Stomach (tissue), 9 donors: ENCODE data around the gene GLUD1. TPM values are rescaled to one million over a fixed set of nuclear protein-coding genes. Genes with fewer than 3 reads are reported as not detected.
"Not testable (repeated sequence)": the region's sequence is repeated elsewhere in the genome, so short reads cannot be mapped to it uniquely, and the experiment has no call there.

Source experiments
- DNase-seq, 2 donors: peaks; one replicate each; pipeline versions ENCODE4 v3.0.0 to v3.0.0-alpha.2; 2013 to 2019
- H3K27ac ChIP-seq, 5 donors: fragments of 200-600 bp in 4 of 5; sonication (generic) in 4 of 5; one replicate each; pipeline ENCODE4 v1.5.1; 2013 to 2019; ENCODE audit warnings: mild to moderate bottlenecking in 1 of 5, moderate library complexity in 1 of 5
- H3K27me3 ChIP-seq, 3 donors: fragments of 200-600 bp; sonication (generic); one replicate each; pipeline ENCODE4 v1.5.1; 2017 to 2019; ENCODE audit warnings: mixed run types in 1 of 3
- H3K36me3 ChIP-seq, 4 donors: fragments of 200-600 bp; sonication (generic); 1 replicate in 3 of 4; 2 replicates in 1 of 4; pipeline ENCODE4 v1.5.1; 2016 to 2019
- H3K4me1 ChIP-seq, 4 donors: fragments of 200-600 bp; sonication (generic); one replicate each; pipeline ENCODE4 v1.5.1; 2016 to 2019
- H3K4me3 ChIP-seq, 4 donors: fragments of 200-600 bp; sonication (generic) in 3 of 4; one replicate each; pipeline ENCODE4 v1.5.1; 2016 to 2019; ENCODE audit warnings: mild to moderate bottlenecking in 1 of 4
- H3K9me3 ChIP-seq, 4 donors: fragments of 200-600 bp; sonication (generic); one replicate each; pipeline ENCODE4 v1.5.1; 2016 to 2019
- EP300 ChIP-seq: sonication (generic); formaldehyde crosslinking; IDR thresholded peaks from one replicate; pipeline ENCODE4 v1.6.1; 2017; ENCODE audit warnings: antibody characterized with exemption
- POLR2A ChIP-seq, 4 donors: fragments of 450-650 bp; IDR thresholded peaks; one replicate each; pipeline ENCODE4 v1.6.1; 2016; ENCODE audit warnings: antibody characterized with exemption in 4 of 4, control low read depth in 2 of 4, mild to moderate bottlenecking in 1 of 4, moderate library complexity in 1 of 4
- POLR2AphosphoS5 ChIP-seq, 3 donors: sonication (generic); formaldehyde crosslinking; IDR thresholded peaks; one replicate each; pipeline ENCODE4 v1.6.1; 2016; ENCODE audit warnings: antibody characterized with exemption in 3 of 3
- WGBS, 5 donors: extraction: QIAGEN DNeasy Blood & Tissue Kit in 3 of 5; methylation state at CpG; one replicate each; pipeline versions ENCODE4 v1.1.5 to v1.1.7; 2013 to 2018; 5-methylcytosine and 5-hydroxymethylcytosine counted together
- intact Hi-C: fragments of 100-400 bp; cut with DNase I; formaldehyde crosslinking; loops from one replicate; pipeline ENCODE4 v1.15.1; 2023; ENCODE audit warnings: low total_unique reads
- polyA plus RNA-seq, 3 donors: library from polyadenylated mRNA; stranded (reverse); fragments of 200-250 nt; gene quantifications; one replicate each; pipeline ENCODE4 v1.2.3, GENCODE V29; 2013
- total RNA-seq, 5 donors: library from RNA; depleted of rRNA; stranded (reverse); fragments of >200 nt; gene quantifications; one replicate each; pipeline versions ENCODE4 v1.1.0 to v1.2.3, GENCODE V29; 2014 to 2016
- TF ChIP-seq, protein P1 (sequence below), 7 experiments: fragments of 450-650 bp in 4 of 7; fragments of 200-600 bp in 3 of 7; sonication (generic) in 3 of 7; IDR thresholded peaks; one replicate each; pipeline ENCODE4 v1.5.1; 2016 to 2019; ENCODE audit warnings: antibody characterized with exemption in 7 of 7, control low read depth in 2 of 7, mild to moderate bottlenecking in 1 of 7
- donor health status: healthy with polysubstance abuse.
- donor health status: Bipolar disorder and iron deficiency.
- donor health status: healthy.

The GLUD1 gene
- total and polyA plus RNA-seq, 8 donors = 50.6 to 260 (median 66.2) TPM

DNA sequence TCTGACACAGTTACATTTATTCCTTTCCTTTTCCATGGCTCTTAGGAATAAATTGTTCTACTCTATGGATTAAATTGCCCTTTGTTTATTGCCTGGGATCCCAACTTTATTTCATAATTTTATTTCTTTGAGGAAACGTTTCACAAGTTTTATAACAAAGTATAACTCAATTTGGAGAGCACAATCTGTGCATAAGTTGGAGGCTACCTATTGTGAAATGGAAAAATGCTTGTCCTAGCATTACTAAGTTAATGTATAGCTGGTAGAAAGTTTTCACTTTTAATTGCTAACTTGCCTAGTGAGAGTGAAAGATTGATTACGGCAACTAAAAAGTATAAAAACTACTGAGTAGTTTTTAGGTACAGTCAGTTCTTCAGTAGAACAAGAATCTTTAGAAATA, 32.4 kb upstream of the GLUD1 start:
- DNase-seq, H3K4me1 ChIP-seq, intact Hi-C loops, H3K36me3 ChIP-seq, H3K27ac ChIP-seq, H3K4me3 ChIP-seq, H3K9me3 ChIP-seq, H3K27me3 ChIP-seq: not testable (repeated sequence)
- 79 to 100% (median 94%) methylated on average over 1 to 2 of the region's 2 CpGs; no CpG with 5 or more reads in 1 of the 5 donors for WGBS, 5 donors

- H3K27me3 ChIP-seq, H3K9me3 ChIP-seq, DNase-seq, H3K4me1 ChIP-seq, H3K4me3 ChIP-seq, H3K36me3 ChIP-seq, H3K27ac ChIP-seq, intact Hi-C loops: not testable (repeated sequence)
- WGBS, 5 donors = 54 to 73% (median 59%) methylated on average over 3 of the region's 4 CpGs
Observed at GRCh38 chr10:87123351-87123750, 28.7 kb upstream of the GLUD1 start.

DNA sequence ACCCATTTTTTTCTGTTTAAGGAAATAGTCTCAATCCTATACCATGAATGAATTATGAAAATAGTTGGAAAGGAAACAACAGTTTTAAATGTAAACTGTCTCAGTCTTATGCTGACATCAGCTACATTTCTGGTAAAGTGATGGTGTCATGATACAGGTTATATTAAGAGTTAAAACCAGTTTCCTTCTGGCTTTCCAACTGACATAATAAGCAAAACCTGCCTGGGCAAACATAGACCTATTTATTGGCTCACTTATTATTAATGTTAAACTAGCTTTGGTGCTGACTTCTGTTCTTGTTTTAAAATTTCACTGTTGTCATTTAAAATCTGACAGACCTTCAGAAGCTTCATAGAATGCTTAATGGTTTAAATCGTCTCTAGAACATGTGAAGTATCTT, 24.4 kb upstream of the GLUD1 start:
- H3K36me3 ChIP-seq, H3K27me3 ChIP-seq, intact Hi-C loops, H3K9me3 ChIP-seq, H3K4me1 ChIP-seq, H3K27ac ChIP-seq, DNase-seq, H3K4me3 ChIP-seq: not testable (repeated sequence)
- WGBS, 5 donors = 43 to 86% (median 60%) methylated on average over 1 of the region's 1 CpG

DNA sequence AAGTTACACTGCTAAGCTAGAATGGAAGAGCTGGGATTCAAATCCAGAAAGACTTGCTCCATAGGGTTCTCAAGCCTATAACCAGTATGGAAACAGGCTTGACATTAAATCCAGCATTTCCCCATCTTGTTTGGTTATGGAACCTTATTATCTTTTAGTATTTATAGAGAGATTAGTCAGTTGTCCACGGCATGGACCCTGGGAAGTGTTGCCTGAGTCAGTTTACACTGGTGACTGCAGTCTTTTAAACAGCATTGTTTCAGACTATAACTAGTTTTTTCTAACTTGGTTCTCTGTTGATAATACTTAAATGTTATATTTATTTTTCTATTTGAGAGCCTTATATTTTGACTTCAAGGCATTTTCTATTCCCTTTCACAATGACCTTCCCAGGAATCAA, 23.5 kb upstream of the GLUD1 start:
- H3K4me1 ChIP-seq, H3K27ac ChIP-seq, H3K4me3 ChIP-seq, intact Hi-C loops, H3K9me3 ChIP-seq, H3K27me3 ChIP-seq, DNase-seq, H3K36me3 ChIP-seq: not testable (repeated sequence)
- 17 to 67% (median 29%) methylated on average over 1 of the region's 1 CpG for WGBS, 5 donors

DNA sequence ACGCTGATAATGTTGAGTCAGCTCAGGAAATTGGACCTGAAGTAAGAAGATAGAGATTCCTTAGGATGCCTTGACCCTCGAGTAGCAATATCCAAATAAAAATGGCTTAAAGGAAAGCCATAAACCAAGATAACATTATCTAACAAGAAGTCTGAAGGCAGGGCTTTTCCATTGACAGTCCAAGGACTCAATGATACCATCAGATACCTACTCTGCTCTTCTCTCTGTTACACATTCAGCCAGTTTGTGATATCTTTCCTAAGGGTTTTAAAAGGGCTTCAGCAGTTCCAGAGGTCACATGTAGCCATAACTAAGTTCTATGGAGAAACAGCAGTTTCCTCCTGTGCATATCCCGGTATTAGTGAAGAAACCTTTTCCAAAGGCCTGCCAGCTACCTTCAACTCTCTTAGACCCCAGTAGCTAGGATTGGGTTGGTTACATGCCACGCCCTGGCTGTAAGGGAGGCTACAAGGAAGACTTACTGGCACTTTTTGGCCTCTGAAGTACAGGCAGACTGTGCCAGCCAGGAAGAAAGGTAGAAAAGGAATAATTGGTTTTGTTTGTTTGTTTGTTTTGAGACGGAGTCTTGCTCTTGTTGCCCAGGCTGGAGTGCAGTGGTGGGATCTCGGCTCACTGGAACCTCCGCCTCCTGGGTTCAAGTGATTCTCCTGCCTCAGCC, 10.9 kb upstream of the GLUD1 start:
- H3K27me3 ChIP-seq = no peaks in the 10 kb centered on the region
- no peak for TF ChIP-seq EP300
- TF ChIP-seq POLR2AphosphoS5 (IDR thresholded peaks at IDR 0.05) = no peak
- no peak for TF ChIP-seq POLR2A (IDR thresholded peaks at IDR 0.05)
- TF ChIP-seq, protein P1, sequence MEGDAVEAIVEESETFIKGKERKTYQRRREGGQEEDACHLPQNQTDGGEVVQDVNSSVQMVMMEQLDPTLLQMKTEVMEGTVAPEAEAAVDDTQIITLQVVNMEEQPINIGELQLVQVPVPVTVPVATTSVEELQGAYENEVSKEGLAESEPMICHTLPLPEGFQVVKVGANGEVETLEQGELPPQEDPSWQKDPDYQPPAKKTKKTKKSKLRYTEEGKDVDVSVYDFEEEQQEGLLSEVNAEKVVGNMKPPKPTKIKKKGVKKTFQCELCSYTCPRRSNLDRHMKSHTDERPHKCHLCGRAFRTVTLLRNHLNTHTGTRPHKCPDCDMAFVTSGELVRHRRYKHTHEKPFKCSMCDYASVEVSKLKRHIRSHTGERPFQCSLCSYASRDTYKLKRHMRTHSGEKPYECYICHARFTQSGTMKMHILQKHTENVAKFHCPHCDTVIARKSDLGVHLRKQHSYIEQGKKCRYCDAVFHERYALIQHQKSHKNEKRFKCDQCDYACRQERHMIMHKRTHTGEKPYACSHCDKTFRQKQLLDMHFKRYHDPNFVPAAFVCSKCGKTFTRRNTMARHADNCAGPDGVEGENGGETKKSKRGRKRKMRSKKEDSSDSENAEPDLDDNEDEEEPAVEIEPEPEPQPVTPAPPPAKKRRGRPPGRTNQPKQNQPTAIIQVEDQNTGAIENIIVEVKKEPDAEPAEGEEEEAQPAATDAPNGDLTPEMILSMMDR (IDR thresholded peaks at IDR 0.05) = no peak
- H3K9me3 ChIP-seq = no peaks in the 10 kb centered on the region
- H3K4me3 ChIP-seq = no peak overlapping the region
- no peak overlapping the region for H3K27ac ChIP-seq
- H3K36me3 ChIP-seq = peaks cover 0 to 85% (median 61%) of the 10 kb centered on the region in 4 donors
- 85 to 89% (median 88%) methylated on average over 7 of the region's 7 CpGs for WGBS, 5 donors
- intact Hi-C loops = no loop called here
- DNase-seq = no peak
- no peaks in the 10 kb centered on the region for H3K4me1 ChIP-seq

DNA sequence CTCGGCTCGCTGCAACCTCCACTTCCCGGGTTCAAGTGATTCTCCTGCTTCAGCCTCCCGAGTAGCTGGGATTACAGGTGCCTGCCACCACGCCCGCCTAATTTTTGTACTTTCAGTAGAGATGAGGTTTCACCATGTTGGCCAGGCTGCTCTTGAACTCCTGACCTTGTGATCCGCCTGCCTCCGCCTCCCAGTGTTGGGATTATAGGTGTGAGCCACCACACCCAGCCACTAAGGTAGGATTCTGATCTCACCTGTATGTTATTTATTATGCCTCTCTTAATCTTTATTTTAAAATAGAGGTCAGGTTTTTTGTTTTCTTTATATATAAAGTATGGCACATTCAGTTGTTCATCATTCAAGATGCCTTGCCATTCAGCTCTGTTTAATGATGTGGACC, 10.1 kb upstream of the GLUD1 start:
- H3K27me3 ChIP-seq, H3K9me3 ChIP-seq, H3K4me3 ChIP-seq, DNase-seq, intact Hi-C loops, H3K4me1 ChIP-seq, H3K27ac ChIP-seq: not testable (repeated sequence)
- peaks cover 0 to 80% (median 60%) of the 10 kb centered on the region in 4 donors for H3K36me3 ChIP-seq
- 85 to 95% (median 94%) methylated on average over 8 of the region's 8 CpGs for WGBS, 5 donors

DNA sequence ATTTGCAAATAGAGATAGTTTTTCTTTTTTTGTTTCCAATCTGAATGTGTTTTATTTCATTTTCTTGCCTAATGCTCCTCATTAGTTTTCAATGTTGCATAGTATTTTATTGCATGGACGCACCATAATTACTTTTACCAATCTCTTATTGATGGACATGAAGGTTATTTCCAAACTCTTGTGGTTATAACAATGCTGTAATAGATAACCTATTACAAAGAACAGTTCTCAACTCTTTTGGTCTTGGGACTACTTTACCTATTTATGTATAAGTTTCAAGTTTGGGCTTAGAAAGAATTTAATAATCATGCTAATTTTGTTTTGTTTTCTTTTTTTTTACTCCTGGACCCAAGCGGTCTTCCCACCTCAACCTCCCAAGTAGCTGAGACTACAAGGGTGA, 7.4 kb upstream of the GLUD1 start:
- H3K4me1 ChIP-seq = peaks cover 0 to 8% (median under 1%) of the 10 kb centered on the region in 4 donors
- H3K27ac ChIP-seq = no peak overlapping the region
- H3K36me3 ChIP-seq = peaks cover 0 to 73% (median 53%) of the 10 kb centered on the region in 4 donors
- 94 to 100% (median 97%) methylated on average over 2 of the region's 2 CpGs for WGBS, 5 donors
- intact Hi-C loops = no loop called here
- H3K9me3 ChIP-seq = no peaks in the 10 kb centered on the region
- H3K27me3 ChIP-seq = no peaks in the 10 kb centered on the region
- no peak for TF ChIP-seq EP300
- TF ChIP-seq, protein P1 (IDR thresholded peaks at IDR 0.05) = no peak
- DNase-seq = no peak
- no peak overlapping the region for H3K4me3 ChIP-seq
